C4-2B (cell line): ENCODE data around the gene GABRB3.

Experiments used
- H3K27ac ChIP-seq: fragments of 450-650 bp; 2 replicates; pipeline ENCODE4 v1.5.1; 2017
- ZFX ChIP-seq: fragments of 450-650 bp; IDR thresholded peaks from 2 replicates; pipeline ENCODE4 v1.6.1; 2017
- TF ChIP-seq, protein P1 (sequence below): fragments of 450-650 bp; conservative IDR thresholded peaks from 2 replicates; pipeline ENCODE4 v1.5.1; 2017; ENCODE audit warnings: mild to moderate bottlenecking

Gene GABRB3

DNA sequence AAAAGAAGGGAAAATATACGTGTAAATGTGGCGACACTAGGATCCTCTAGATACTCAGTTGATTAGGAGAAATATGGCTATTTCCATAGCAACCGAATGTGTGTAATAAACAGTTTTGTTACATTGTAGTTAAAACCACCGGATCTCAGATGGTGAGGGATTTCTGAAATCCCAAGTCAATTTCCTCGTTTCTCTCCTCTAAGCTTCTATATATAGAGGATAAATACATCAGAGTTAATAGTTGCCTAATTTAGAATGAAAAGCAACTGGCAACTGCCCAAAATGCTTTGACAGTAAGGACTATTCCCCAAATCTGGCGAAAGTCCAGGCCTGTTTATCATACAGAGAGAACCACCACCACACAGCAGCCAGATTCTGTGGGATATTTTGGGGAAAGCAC is 112.6 kb downstream of the GABRB3 start:
- TF ChIP-seq, protein P1, sequence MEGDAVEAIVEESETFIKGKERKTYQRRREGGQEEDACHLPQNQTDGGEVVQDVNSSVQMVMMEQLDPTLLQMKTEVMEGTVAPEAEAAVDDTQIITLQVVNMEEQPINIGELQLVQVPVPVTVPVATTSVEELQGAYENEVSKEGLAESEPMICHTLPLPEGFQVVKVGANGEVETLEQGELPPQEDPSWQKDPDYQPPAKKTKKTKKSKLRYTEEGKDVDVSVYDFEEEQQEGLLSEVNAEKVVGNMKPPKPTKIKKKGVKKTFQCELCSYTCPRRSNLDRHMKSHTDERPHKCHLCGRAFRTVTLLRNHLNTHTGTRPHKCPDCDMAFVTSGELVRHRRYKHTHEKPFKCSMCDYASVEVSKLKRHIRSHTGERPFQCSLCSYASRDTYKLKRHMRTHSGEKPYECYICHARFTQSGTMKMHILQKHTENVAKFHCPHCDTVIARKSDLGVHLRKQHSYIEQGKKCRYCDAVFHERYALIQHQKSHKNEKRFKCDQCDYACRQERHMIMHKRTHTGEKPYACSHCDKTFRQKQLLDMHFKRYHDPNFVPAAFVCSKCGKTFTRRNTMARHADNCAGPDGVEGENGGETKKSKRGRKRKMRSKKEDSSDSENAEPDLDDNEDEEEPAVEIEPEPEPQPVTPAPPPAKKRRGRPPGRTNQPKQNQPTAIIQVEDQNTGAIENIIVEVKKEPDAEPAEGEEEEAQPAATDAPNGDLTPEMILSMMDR, result no peak
- TF ChIP-seq ZFX, result no peak
- no peak overlapping the region for H3K27ac ChIP-seq

DNA sequence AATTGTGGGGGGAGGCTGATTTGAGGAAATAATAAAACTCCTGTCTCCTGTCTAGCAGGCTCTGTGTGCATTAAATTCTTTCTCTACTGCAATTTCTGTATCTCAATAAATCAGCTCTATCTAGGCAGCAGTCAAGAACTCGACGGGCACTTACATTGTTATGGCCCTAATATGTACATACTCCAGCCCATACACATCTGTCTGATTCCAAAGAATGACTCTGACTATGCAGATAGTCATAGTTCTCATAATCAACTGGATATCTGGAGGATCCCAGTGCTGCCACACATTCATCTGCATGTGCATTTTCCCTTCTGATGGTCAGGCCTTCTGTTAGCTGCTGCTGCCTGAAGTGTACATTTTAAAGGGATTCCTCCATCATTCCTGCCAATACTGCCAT is 114.6 kb downstream of the GABRB3 start:
- TF ChIP-seq ZFX, result no peak
- TF ChIP-seq, protein P1, result no peak
- no peak overlapping the region for H3K27ac ChIP-seq

DNA sequence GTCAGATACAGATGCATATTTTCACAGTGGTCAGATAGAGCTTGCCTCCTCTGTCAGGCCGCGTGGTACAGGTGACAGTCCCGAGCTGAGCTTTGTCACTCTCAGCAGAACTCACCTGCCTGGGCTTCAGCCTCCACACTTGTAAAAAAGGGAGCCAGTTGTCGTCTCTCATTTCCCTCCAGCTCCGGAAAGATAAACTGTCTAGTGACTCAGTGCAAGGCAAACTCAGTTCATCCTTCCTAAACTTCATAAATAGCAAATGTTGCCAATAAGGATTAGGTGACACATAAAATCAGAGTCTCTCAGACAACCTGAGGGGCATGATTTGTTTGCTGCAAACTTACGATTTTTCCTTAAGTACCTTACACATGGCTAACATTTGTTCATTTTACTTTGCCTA is 116.8 kb downstream of the GABRB3 start:
- TF ChIP-seq ZFX, result no peak
- TF ChIP-seq, protein P1, result no peak
- no peak overlapping the region for H3K27ac ChIP-seq

DNA sequence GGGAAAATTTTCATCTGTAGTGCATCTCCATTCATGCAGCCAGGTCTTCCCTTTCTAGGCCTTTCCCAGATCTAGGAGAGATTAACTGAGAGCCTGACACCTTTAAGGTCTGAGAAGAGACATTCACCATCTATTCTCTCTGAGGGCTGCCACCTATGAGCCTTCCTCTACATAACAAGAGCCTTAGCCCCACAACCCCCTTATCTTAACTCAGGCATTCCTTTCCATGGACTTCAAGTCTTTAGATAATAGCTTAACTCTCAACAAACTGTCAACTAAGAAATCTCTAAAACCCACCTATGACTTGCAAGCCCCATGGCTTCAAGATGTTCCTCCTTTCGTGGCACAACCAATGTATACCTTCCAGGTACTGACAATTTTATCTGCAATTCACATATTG is 121.0 kb downstream of the GABRB3 start:
- no peak overlapping the region for H3K27ac ChIP-seq
- TF ChIP-seq, protein P1, result no peak
- TF ChIP-seq ZFX, result no peak

DNA sequence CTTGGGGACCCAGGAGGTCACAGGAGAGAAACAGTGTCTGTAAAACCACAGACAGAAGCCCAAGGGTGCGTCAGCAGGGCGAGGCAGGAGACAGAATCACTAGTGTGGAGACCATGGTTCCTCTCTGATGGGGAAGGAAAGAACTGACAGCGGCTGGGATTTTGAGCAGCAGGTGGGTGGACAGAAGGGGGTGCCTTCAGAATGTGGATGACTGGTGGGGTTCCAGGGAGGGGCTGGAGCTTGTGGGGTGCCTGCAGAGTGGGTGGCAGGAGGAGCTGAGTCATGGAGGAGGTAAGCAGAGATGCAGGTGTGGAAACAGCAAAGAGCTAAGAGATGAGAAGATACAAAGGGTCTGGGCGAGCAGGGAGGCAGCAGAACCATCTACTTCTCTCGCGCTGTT is 124.2 kb downstream of the GABRB3 start:
- no peak overlapping the region for H3K27ac ChIP-seq
- TF ChIP-seq, protein P1, result no peak
- no peak for TF ChIP-seq ZFX

DNA sequence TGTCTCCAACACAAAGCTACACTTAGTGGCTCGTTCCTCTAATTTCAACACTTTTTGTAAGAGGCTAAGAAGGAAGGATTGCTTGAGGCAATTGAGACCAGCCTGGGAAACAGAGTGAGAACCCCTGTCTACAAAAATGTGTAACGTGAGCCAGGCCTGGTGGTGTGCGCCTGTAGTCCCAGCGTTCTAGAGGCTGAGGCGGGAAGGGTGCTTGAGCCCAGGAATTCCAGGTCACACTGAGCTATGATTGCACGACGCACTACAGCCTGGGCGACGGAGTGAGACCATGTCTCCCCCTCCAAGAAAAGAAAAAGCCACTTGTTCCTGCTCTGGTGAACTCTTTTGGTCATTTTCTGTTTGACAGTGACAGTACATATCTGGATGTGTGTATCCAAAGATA is 127.9 kb downstream of the GABRB3 start:
- TF ChIP-seq, protein P1, result no peak
- no peak for TF ChIP-seq ZFX
- H3K27ac ChIP-seq, result no peak overlapping the region

DNA sequence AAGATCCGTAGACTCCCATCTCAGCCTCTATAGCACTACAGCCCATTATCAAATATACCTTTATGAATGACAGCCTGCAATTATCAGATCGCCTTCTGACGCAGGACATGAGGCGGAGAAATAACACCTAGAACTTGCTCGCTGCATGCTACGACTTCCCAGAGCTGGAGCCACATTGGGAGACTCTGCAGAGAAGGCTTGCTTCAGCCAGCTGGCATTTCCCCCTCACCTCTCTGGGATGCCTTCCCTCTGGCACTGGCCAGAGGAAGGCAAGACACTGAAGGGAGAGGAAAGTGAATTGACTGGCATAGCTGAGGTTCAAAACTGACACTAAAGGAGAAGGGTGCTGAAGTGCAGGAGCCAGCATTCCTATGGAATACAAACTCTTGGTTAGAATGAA is 131.7 kb downstream of the GABRB3 start:
- no peak for TF ChIP-seq ZFX
- H3K27ac ChIP-seq, result no peak overlapping the region

DNA sequence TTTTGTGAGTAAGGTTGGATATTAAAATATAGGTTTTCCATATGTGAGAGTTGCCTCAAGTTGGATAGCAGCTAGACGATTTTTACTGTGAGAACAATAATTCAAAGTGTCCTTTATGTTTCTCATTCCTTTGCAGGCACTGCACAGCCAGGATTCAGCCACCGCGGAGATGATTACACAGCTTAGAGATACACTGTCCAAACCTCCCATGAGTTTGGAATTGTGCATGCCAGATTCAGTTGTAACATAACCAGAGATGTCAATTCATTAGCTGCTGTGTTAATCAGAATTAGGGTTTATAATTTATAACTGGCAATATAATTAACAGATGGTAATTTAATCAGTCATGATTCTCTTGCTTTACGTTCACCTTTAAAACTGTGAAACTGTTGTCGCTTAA is 132.3 kb downstream of the GABRB3 start:
- TF ChIP-seq, protein P1, result no peak
- no peak for TF ChIP-seq ZFX
- no peak overlapping the region for H3K27ac ChIP-seq
